Suppressor macrophage treated with lipopolysaccharide for 1 hour (primary cell): ENCODE measurements around the gene PNN.
A peak's percentile ranks its signal among the peaks of the same experiment; 100 is the strongest.

ENCODE experiments used
- DNase-seq, 3 donors: peaks; one replicate each; pipeline ENCODE4 v3.0.0-alpha.2; 2020 to 2022

PNN gene

DNA sequence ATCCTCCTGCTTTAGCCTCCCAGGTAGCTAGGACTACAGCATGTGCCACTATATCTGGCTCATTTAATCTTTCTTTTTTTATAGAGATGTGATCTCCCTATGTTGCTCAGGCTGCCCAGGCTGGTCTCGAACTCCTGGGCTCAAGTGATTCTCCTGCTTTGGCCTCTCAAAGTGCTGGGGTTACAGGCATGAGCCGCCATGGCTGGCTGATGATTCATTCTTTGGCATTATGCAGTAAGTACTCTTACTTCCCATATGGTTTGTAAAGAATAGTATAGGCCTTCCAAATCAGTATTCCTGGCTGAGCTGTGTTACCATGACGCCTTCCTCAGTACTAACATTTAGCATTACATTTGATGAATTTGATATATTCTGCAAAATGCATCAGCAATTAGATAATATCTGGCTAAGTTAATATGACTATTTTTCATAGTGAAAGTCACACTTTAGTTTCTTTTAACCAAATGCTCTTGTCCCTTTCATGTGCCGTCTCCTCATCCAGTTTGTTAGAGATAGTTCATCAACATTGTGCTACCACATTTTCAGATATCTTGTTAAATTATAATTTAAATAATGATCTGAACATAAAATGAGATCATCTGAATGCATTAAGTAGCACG, 55.5 kb downstream of the PNN start:
- peak in 2 of 3 donors; percentile 31 to 36 for DNase-seq

DNA sequence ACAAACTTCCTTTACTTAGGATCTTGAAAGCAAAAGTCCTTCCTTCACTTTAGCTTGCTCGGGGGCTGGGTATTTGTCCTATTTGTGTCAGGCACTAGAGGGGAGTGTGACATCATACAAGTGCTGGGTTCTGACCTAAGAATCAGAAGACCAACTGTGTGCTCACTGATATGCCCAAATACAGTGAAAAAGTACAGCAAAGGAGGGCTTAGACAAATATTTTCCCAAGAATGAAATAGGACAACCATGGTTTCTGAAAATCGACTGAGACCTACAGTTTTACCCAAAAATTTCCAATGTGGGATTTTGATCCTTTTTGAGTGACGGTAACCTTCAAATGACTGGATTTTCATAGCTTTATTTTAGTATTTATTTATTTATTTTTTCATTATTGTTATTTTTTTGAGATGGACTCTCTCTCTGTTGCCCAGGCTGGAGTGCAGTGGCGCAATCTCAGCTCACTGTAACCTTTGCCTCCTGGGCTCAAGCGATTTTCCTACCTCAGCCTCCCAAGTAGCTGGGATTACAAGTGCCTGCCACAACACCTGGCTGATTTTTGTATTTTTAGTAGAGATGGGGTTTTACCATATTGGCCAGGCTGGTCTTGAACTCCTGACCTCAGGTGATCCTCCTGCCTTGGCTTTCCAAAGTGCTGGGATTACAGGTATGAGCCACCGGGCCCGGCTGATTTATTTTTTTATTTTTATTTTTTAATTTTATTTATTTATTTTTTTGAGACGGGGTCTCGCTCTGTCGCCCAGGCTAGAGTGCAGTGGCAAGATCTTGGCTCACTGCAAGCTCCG, 56.9 kb downstream of the PNN start:
- peak; percentile 73 to 79 (median 74) for DNase-seq
